Stimulated activated naive CD8-positive, alpha-beta T cell treated with anti-CD3 and anti-CD28 coated beads, Interleukin-15, amount 100 ng/mL, for 72 hours (primary cell): ENCODE measurements around the gene NEK5.

Source experiments
- ATAC-seq: fragments of 150-1000 bp; cut with Tn5 transposase; 2 replicates; pipeline ENCODE4 v1.10.0; 2021; ENCODE audit warnings: mild to moderate bottlenecking, moderate library complexity
- DNase-seq, 2 donors: peaks; one replicate each; pipeline ENCODE4 v3.0.0; 2021 to 2022
- H3K27ac Mint-ChIP-seq, 2 donors: one replicate each; pipeline ENCODE4 v1.8.0; 2022; ENCODE audit warnings: mild to moderate bottlenecking in 2 of 2, mixed read lengths in 2 of 2, moderate library complexity in 2 of 2
- H3K27me3 Mint-ChIP-seq: one replicate; pipeline ENCODE4 v1.8.0; 2022; ENCODE audit warnings: mixed read lengths
- H3K4me1 Mint-ChIP-seq: one replicate; pipeline ENCODE4 v1.8.0; 2022; ENCODE audit warnings: mild to moderate bottlenecking, mixed read lengths
- H3K4me3 Mint-ChIP-seq, 2 donors: one replicate each; pipeline ENCODE4 v1.8.0; 2022; ENCODE audit warnings: mild to moderate bottlenecking in 2 of 2, mixed read lengths in 2 of 2, moderate library complexity in 1 of 2
- H3K9me3 Mint-ChIP-seq, 2 donors: one replicate each; pipeline ENCODE4 v1.8.0; 2022; ENCODE audit warnings: mixed read lengths in 2 of 2

The NEK5 gene

DNA sequence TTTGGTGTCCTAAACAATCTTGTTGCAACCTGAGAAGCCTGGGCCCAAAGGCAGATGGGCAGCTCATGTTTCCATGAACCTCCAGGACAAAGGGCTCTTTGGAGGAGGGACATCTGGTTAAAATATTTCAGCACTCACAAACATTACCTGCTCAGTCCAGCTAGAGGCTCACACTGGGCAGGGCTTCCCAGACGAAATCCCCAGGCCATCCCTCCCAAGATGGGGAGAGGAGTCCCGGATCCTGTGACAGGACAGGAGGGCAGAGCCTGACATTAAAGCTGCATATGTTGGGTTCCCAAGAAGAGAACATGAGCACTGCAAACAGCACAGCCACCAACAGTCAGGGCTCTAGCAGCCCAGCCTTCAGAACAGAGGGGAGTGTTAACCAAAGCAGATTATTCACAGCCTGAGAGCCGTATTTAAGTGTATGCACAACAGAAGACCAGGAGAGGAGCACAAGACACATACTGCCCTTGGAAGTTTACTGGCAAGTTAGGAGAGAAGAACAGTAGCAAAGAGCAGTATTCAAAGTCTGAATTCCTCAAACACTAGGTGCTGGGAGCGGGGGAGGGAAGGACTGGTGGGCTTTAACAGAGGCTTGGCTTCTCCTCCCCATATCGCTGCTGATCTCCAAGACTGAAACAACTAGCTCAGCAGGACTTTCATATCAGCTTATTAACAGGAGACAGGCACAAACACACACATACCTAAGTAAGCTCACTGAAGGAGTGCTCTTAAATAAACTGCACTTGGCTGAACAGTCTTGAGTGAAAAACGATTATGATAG, 130.0 kb downstream of the NEK5 start:
- no peak overlapping the region for H3K27ac Mint-ChIP-seq
- H3K9me3 Mint-ChIP-seq: no peaks in the 10 kb centered on the region
- no peak for ATAC-seq
- peaks cover 10% of the 10 kb centered on the region for H3K27me3 Mint-ChIP-seq
- DNase-seq: no peak
- H3K4me1 Mint-ChIP-seq: no peaks in the 10 kb centered on the region
- no peak overlapping the region for H3K4me3 Mint-ChIP-seq

DNA sequence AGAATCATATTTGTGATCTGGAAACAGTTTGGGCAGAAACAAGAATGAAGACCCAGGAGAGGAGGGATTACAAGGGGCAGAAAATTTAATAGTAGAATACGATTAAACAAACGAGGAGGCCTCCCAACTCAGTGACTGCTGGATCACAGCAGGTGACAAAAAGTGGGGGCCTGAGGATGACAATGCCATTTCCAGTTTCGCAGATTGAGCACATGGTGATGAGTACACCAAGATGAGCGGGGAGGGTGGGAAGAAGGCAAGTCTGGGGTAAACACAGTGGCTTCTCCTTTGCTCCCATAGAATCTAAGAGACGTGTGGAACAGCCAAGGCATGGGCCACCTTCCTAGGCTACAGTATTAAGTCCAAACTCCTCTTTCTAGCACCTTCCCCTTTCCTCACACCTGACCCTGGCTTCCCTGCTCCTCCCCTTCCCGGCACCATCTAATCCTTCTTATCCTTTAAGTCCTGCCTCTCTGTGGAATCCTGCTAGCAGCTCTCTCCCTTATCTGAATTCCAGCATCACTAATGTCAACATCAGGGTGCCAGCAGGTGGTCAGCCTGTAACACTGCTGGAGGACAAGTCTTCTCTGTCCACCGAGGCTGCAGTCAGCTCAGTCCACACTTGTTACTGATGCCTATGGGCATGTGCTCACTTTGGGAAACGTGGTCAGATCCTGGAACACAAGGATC, 131.1 kb downstream of the NEK5 start:
- Mint-ChIP-seq H3K27ac (no peak overlapping the region), H3K27me3 (peaks cover 10% of the 10 kb centered on the region), H3K4me3 (no peak overlapping the region), H3K9me3 (no peaks in the 10 kb centered on the region), H3K4me1 (no peaks in the 10 kb centered on the region)
- DNase-seq: no peak
- no peak for ATAC-seq

DNA sequence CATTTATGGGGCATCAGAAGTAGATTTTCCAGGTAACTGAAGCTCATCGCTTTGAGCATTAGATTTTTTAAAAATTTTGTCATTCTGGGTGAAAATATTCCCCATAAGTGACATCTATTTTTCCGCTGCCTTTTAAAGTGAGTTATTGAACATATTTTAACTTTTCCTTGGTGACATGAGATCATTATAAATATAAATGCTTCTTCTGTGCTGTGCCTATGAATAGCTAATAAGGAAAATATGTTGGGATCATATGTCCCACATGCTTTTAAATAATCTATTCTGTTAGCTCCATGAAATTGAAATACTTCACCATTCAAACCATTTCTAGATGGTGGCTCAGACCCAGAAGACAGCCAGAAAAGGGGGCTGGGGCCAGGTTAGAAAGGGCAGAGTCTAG, 131.7 kb downstream of the NEK5 start:
- Mint-ChIP-seq H3K4me1 (no peaks in the 10 kb centered on the region), H3K4me3 (no peak overlapping the region), H3K27me3 (peaks cover 10% of the 10 kb centered on the region), H3K9me3 (no peaks in the 10 kb centered on the region), H3K27ac (no peak overlapping the region)
- DNase-seq (no peak), ATAC-seq (no peak)

DNA sequence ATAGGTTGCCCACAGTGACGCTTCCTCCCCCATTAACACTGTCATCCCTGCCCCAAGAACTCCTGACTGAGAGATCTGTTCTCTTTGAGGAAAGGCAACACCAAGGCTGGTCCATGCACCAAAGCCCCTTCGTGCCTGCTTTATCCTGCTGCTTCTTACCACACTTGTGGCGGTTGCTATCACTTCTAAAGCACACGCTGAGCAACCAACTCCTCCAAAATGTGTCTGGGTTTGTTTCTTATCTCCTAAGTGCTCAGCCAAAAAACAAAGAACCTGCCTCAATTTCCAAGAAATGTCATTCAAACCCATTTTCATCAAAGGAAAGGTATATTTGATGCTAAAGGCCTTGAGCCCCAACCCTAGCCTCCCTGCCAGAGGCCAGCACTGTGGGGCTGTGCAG, 132.2 kb downstream of the NEK5 start:
- peaks cover 10% of the 10 kb centered on the region for H3K27me3 Mint-ChIP-seq
- no peak for DNase-seq
- H3K27ac Mint-ChIP-seq: no peak overlapping the region
- H3K4me3 Mint-ChIP-seq: no peak overlapping the region
- no peaks in the 10 kb centered on the region for H3K4me1 Mint-ChIP-seq
- no peaks in the 10 kb centered on the region for H3K9me3 Mint-ChIP-seq
- no peak for ATAC-seq

DNA sequence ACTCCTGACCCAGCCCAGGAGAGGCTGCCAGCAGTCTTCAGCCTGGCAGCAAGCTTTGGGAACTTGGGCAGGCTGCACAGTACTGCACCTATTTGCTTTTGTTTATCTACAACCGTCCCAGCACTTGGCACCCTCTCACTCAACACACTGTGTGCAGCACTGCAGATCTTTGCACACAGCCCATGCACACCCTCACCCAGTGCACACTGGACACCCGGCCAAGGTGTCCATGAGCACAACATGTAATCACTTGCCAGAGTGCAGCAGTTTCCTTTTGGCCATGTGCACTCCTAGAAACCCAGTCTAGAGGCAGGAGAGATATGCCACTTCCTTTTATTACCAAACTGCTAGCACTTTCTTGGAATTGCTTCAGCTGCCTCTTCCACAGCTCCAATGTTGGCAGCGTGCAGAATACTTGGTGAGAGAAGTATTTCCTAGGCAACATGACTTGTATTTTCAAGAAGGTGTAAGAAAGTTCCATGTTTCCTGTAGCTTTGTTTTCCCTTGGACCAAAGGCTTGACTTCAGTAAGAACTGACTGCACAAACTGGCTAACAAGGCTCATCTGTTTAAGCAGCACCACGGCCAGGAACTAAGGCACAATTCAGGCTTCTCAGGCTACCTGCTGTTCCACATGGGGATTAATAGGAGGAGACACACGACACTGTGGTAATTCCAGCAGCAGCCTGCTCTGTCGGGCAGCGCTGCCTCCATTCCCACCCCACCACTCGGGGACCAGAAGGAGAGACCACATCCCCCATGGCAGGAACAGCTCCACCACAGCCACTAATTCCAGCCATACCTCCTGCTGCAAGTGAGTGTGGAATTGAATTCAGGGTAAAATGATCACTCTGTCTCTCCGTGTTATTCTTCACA, 133.0 kb downstream of the NEK5 start:
- ATAC-seq (no peak), DNase-seq (no peak)
- H3K4me1 Mint-ChIP-seq: no peaks in the 10 kb centered on the region
- H3K9me3 Mint-ChIP-seq: no peaks in the 10 kb centered on the region
- peaks cover 10% of the 10 kb centered on the region for H3K27me3 Mint-ChIP-seq
- no peak overlapping the region for H3K4me3 Mint-ChIP-seq
- no peak overlapping the region for H3K27ac Mint-ChIP-seq

DNA sequence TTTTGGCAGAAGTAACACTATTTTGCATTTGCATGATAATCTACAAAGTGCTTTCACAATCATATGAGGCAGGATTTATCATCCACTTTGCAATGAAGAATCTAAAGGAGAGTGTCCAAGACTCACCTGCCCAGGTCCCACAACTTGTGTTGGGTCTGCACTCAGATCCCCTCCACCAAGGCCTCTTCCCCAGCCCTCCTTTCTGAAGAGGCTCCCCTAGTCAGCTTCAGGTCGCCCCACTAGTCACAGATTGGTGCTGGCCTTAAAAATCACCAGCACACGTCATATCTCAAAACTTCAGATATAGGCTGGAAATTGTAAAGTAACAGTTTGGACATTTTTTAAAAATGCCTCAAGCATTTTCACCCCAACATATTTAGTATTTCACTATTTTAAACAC, 135.2 kb downstream of the NEK5 start:
- Mint-ChIP-seq H3K4me1 (no peaks in the 10 kb centered on the region), H3K27me3 (no peaks in the 10 kb centered on the region), H3K4me3 (no peak overlapping the region), H3K27ac (no peak overlapping the region), H3K9me3 (no peaks in the 10 kb centered on the region)
- DNase-seq (no peak), ATAC-seq (no peak)

DNA sequence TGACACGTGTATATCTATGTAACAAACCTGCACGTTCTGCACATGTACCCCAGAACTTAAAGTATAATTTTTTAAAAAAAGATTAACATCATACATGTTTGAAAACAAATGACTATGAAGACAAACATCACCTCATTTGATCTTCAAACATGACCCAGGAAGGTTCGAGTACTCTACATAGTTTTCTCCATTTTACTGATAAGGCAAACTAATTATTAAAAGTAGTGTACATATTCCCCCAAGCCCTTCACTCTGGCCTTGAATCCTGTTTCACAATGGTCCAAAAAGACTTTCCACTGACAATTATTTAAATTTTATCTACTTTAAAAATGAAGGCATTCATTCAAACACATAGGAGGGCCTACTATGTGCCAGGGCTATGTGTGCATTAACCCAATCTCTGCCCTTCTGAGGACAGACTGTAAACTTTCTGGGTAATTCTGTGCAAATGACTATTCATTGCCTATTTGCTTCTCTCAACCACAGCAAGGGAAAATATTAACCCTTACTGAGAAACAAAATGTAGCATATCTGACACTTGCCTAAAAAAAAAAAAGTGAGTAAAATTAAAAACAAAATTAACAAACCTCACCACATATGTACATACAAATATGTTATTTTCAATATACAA, 139.8 kb downstream of the NEK5 start:
- H3K4me3 Mint-ChIP-seq: no peak overlapping the region
- H3K9me3 Mint-ChIP-seq: peaks cover 0 to 12% of the 10 kb centered on the region in 2 donors
- ATAC-seq (no peak), DNase-seq (no peak)
- no peaks in the 10 kb centered on the region for H3K4me1 Mint-ChIP-seq
- no peak overlapping the region for H3K27ac Mint-ChIP-seq
- H3K27me3 Mint-ChIP-seq: peaks cover 7% of the 10 kb centered on the region
